ENCODE data around the gene DPH7.
"Not testable (repeated sequence)": the region's sequence is repeated elsewhere in the genome, so short reads cannot be mapped to it uniquely, and the experiment has no call there.

Gene DPH7

GRCh38 chr9:137555179-137555578 lies 23.5 kb downstream of the DPH7 start:
- no peak for TF ChIP-seq CTCF (IDR thresholded peaks at IDR 0.05; ENCODE audit: insufficient read depth, low read depth, low read length, missing control alignments)
- no peak overlapping the region for H3K4me3 ChIP-seq (ENCODE audit: low read depth, low read length)
- DNase-seq (ENCODE audit: low read depth) = no peak

DNA sequence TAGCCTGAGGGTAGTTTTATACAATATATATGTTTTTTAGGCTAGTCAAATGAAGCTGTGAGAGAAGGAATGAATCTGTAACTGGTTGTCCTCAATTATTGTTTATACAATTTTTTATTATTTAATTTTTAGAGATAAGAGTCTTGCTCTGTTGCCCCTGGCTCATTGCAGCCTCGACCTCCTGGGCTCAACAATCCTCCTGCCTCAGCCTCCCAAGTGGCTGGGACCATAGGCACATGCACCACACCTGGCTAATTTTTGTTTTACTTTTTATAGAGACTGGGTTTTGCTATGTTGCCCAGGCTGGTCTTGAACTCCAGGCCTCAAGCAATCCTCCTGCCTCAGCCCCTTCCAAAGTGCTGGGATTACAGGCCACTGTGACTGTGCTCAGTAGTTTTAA lies 24.4 kb downstream of the DPH7 start:
- H3K4me3 ChIP-seq (ENCODE audit: low read depth, low read length) = no peak overlapping the region
- no peak for DNase-seq (ENCODE audit: low read depth)
- TF ChIP-seq CTCF (IDR thresholded peaks at IDR 0.05; ENCODE audit: insufficient read depth, low read depth, low read length, missing control alignments) = no peak

GRCh38 chr9:137553654-137554053 lies 25.1 kb downstream of the DPH7 start:
- DNase-seq (ENCODE audit: low read depth); H3K4me3 ChIP-seq (ENCODE audit: low read depth, low read length): not testable (repeated sequence)

DNA sequence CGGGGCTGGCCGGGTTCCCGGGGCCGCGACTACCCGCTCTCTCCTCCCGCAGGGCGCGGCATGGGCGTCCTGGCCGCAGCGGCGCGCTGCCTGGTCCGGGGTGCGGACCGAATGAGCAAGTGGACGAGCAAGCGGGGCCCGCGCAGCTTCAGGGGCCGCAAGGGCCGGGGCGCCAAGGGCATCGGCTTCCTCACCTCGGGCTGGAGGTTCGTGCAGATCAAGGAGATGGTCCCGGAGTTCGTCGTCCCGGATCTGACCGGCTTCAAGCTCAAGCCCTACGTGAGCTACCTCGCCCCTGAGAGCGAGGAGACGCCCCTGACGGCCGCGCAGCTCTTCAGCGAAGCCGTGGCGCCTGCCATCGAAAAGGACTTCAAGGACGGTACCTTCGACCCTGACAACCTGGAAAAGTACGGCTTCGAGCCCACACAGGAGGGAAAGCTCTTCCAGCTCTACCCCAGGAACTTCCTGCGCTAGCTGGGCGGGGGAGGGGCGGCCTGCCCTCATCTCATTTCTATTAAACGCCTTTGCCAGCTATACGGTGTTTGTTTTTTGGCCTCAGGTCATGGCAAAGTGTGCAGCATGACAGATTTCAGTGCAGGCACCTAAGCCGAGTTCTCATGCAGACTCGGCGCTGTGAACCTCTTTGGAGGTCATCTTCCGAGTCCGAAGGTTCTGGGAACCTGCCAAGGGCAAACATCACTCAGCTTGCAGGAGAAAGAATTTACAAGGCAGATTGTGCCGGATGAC lies 26.5 kb downstream of the DPH7 start:
- peak; percentile 48 for DNase-seq (ENCODE audit: low read depth)
- H3K4me3 ChIP-seq (ENCODE audit: low read depth, low read length) = peak overlapping the region; percentile 93
- no peak for TF ChIP-seq CTCF (IDR thresholded peaks at IDR 0.05; ENCODE audit: insufficient read depth, low read depth, low read length, missing control alignments)

DNA sequence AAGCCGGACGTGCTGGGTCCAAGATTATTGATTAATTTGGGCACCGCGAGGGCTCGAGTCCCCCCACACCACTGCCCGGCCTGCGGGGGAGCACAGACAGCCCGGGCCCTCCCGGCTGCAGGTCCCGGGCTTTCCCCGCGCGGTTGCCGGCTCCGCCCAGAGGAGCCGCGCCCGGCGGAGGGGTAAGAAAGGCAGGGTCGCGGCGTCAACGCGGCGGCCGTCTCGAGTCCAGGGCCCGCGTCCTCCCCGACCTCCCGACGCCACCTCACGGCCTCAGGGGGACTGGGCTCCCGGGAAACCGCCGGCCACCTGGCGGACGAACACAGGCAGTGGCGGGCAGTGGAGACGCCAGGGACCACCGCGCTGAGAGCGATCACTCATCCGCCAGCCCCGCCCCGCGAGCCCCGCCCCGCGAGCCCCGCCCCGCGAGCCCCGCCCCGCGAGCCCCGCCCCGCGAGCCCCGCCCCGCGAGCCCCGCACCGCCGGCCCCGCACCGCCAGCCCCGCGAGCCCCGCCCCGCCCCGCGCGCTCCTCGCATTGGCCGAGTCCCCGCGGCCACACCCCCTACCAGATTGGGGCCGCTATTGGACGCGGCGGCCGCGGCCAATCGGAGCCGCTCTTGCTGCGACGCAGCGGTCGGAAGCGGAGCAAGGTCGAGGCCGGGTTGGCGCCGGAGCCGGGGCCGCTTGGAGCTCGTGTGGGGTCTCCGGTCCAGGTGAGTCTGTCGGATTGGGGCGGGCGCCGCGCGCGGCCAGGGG lies 27.3 kb downstream of the DPH7 start, which contains the start of gene MRPL41:
Gene MRPL41 (plus strand): TSS at position 616 of the 758 bp plus-strand sequence. CDS start 203 bp downstream, outside the sequence.
- peak within 1 kb of the TSS; percentile 93 for H3K4me3 ChIP-seq (ENCODE audit: low read depth, low read length)
- DNase-seq (ENCODE audit: low read depth) = peak; percentile 97
- peak; percentile 45 for TF ChIP-seq CTCF (IDR thresholded peaks at IDR 0.05; ENCODE audit: insufficient read depth, low read depth, low read length, missing control alignments)

- H3K4me3 ChIP-seq (ENCODE audit: low read depth, low read length) = peak overlapping the region; percentile 71
- DNase-seq (ENCODE audit: low read depth) = not testable (repeated sequence)
These were observed 27.8 kb downstream of the DPH7 start for GRCh38 chr9:137550958-137551263.

- TF ChIP-seq CTCF (IDR thresholded peaks at IDR 0.05; ENCODE audit: insufficient read depth, low read depth, low read length, missing control alignments) = no peak
- peak; percentile 54 for DNase-seq (ENCODE audit: low read depth)
- peak within 1 kb of the TSS; percentile 71 for H3K4me3 ChIP-seq (ENCODE audit: low read depth, low read length)
These were observed 28.5 kb downstream of the DPH7 start, which contains the start of gene PNPLA7 for GRCh38 chr9:137550231-137550621. TSS of gene PNPLA7 (minus strand) at chr9:137550402. CDS start at chr9:137550197, 205 bp downstream.
